Mesothelial cell of epicardium (in vitro differentiated cells): ENCODE data around the gene VAT1L. TPM values are rescaled to one million over a fixed set of nuclear protein-coding genes. Genes with fewer than 3 reads are reported as not detected.
A peak's percentile ranks its signal among the peaks of the same experiment; 100 is the strongest.

Source experiments
- DNase-seq, 2 experiments: peaks; one replicate each; pipeline ENCODE4 v3.0.0; 2021; ENCODE audit warnings: low spot score in 2 of 2; ENCODE audit not compliant: unreplicated experiment in 2 of 2
- H3K27ac Mint-ChIP-seq: 2 replicates; pipeline ENCODE4 v1.8.0; 2021; ENCODE audit warnings: mixed read lengths
- H3K27me3 Mint-ChIP-seq: 2 replicates; pipeline ENCODE4 v1.8.0; 2021; ENCODE audit warnings: low read depth, mixed read lengths
- H3K36me3 Mint-ChIP-seq: 2 replicates; pipeline ENCODE4 v1.8.0; 2021; ENCODE audit warnings: mixed read lengths
- H3K4me1 Mint-ChIP-seq: 2 replicates; pipeline ENCODE4 v1.8.0; 2021; ENCODE audit warnings: mixed read lengths
- H3K4me3 Mint-ChIP-seq: 2 replicates; pipeline ENCODE4 v1.8.0; 2021; ENCODE audit warnings: mild to moderate bottlenecking, moderate library complexity, mixed read lengths
- H3K9me3 Mint-ChIP-seq: 2 replicates; pipeline ENCODE4 v1.8.0; 2021; ENCODE audit warnings: mixed read lengths
- CTCF ChIP-seq: fragments of 200-600 bp; sonication (generic); IDR thresholded peaks from one replicate; pipeline ENCODE4 v1.5.0; 2021; ENCODE audit warnings: antibody characterized with exemption; ENCODE audit not compliant: unreplicated experiment
- total RNA-seq: library from RNA; stranded (reverse); gene quantifications from 3 replicates; pipeline ENCODE4 v1.2.1, GENCODE V29; 2021

The VAT1L gene
- total RNA-seq, 1 donor from 2014 or later: 6.3 TPM

DNA sequence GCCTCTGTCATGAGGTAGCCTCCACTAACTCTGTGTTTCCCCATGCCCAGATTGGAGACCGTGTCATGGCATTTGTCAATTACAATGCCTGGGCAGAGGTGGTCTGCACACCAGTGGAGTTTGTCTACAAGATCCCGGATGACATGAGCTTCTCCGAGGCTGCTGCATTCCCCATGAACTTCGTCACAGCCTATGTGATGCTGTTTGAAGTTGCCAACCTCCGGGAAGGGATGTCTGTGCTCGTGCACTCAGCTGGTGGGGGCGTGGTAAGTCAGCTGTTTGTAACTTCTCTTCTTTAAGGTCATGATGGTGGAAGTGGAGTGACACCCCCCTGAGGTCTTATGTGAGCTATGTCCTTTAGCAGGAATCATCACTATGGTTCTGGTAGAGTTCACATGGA, 36.8 kb downstream of the VAT1L start:
- DNase-seq: no peak
- Mint-ChIP-seq H3K4me3 (no peak overlapping the region), H3K36me3 (no peaks in the 10 kb centered on the region), H3K27ac (no peak overlapping the region), H3K9me3 (no peaks in the 10 kb centered on the region), H3K27me3 (peaks cover 2% of the 10 kb centered on the region), H3K4me1 (peaks cover 18% of the 10 kb centered on the region)
- no peak for TF ChIP-seq CTCF

GRCh38 chr16:77827032-77827431, 38.7 kb downstream of the VAT1L start:
- DNase-seq: no peak
- Mint-ChIP-seq H3K27me3 (peaks cover 2% of the 10 kb centered on the region), H3K27ac (peak overlapping the region; percentile 7), H3K9me3 (no peaks in the 10 kb centered on the region), H3K4me1 (peaks cover 18% of the 10 kb centered on the region), H3K36me3 (no peaks in the 10 kb centered on the region), H3K4me3 (no peak overlapping the region)
- TF ChIP-seq CTCF: no peak

DNA sequence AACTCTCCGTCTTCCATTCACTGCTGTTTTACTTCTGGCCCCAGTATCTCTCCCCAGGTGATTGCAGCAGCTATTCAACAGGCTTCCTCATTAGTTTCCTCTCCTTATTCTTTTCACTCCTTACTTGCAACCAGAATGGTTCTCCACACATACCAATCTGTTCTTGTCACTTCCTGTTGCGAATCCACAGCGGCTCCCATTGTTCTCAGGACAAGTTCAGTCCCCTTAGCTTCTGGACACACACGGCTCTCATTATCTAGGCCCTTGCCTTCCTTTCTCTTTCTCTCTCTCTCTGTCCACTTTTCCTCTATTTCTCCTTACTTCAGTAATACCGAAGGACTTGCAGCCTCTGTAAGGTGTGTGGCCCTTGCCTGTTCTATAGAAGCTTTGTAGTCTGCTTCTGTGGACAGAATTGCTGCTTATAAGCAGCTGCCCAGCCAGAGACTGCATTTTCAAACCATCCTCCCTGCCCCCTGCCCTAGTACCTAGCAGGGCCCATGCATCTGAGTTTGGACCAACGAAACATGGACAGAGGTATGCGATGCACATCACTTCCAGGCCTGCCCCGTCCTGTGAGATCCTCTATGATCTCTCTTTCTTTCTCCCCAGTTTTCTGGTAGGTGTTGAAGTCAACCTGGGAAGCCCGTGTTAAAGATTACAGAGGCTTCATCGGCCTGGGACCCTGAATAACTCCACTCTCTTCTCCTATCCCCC, 45.7 kb downstream of the VAT1L start:
- Mint-ChIP-seq H3K4me3 (no peak overlapping the region), H3K27ac (peak overlapping the region; percentile 98), H3K27me3 (no peaks in the 10 kb centered on the region), H3K36me3 (no peaks in the 10 kb centered on the region), H3K4me1 (peaks cover 28% of the 10 kb centered on the region), H3K9me3 (no peaks in the 10 kb centered on the region)
- no peak for DNase-seq
- TF ChIP-seq CTCF: no peak

GRCh38 chr16:77834635-77835540, 46.5 kb downstream of the VAT1L start:
- no peak overlapping the region for H3K4me3 Mint-ChIP-seq

GRCh38 chr16:77836801-77837200, 48.4 kb downstream of the VAT1L start:
- Mint-ChIP-seq H3K27me3 (no peaks in the 10 kb centered on the region), H3K36me3 (no peaks in the 10 kb centered on the region)

More at GRCh38 chr16:77834635-77835540, 46.5 kb downstream of the VAT1L start:
- no peak for TF ChIP-seq CTCF
- no peak for DNase-seq
- no peaks in the 10 kb centered on the region for H3K27me3 Mint-ChIP-seq
- peaks cover 28% of the 10 kb centered on the region for H3K4me1 Mint-ChIP-seq
- no peaks in the 10 kb centered on the region for H3K9me3 Mint-ChIP-seq
- peak overlapping the region; percentile 98 for H3K27ac Mint-ChIP-seq
- H3K36me3 Mint-ChIP-seq: no peaks in the 10 kb centered on the region

More at GRCh38 chr16:77836801-77837200, 48.4 kb downstream of the VAT1L start:
- no peak for DNase-seq
- no peak overlapping the region for H3K4me3 Mint-ChIP-seq
- H3K9me3 Mint-ChIP-seq: no peaks in the 10 kb centered on the region
- TF ChIP-seq CTCF: no peak
- no peak overlapping the region for H3K27ac Mint-ChIP-seq
- H3K4me1 Mint-ChIP-seq: peaks cover 32% of the 10 kb centered on the region
